HCT116 (cell line): ENCODE data around the gene MED27. TPM values are rescaled to one million over a fixed set of nuclear protein-coding genes. Genes with fewer than 3 reads are reported as not detected.

ENCODE experiments used
- ATAC-seq: fragments of 200-7000 bp; cut with Tn5 transposase; 2 replicates; pipeline ENCODE4 v1.9.1; 2020; ENCODE audit warnings: mild to moderate bottlenecking, moderate library complexity
- BruUV-seq: library from RNA; stranded (reverse); fragments of 400-500 nt; replicated peaks from 2 replicates; lab custom pipeline; 2021; lab: Mats Ljungman, UMichigan
- CTCF ChIA-PET: fragments of 300-600 bp; sonication (Branson Sonifier 250); formaldehyde crosslinking; loops from one replicate; lab custom pipeline; 2021; ENCODE audit warnings: antibody characterized with exemption; lab: Charles Lee
- POLR2A ChIA-PET: fragments of 300-600, 350-600 bp; sonication (Branson Sonifier 250); formaldehyde crosslinking; loops from one replicate; lab custom pipeline; 2021; ENCODE audit warnings: antibody characterized with exemption; lab: Charles Lee
- RAD21 ChIA-PET, 2 experiments: fragments of 300-600 bp; sonication (Branson Sonifier 250); formaldehyde crosslinking; loops; one replicate each; lab custom pipeline; 2023; ENCODE audit warnings: low total read pairs in 2 of 2; ENCODE audit not compliant: uncharacterized antibody in 2 of 2, unreplicated experiment in 2 of 2, low non-redundant PET in 1 of 2; lab: Charles Lee
- DNase-seq: peaks from one replicate; pipeline ENCODE4 v3.0.0-alpha.2; 2010; ENCODE audit warnings: low read depth, low spot score
- H2AFZ ChIP-seq: fragments of 200-600 bp; shearing (Covaris generic), sonication (generic); 2 replicates; pipeline ENCODE4 v1.6.1; 2017; ENCODE audit warnings: low read depth, mixed run types, mixed read lengths, antibody characterized with exemption, low read length; ENCODE audit not compliant: poor library complexity, severe bottlenecking
- H3K27ac ChIP-seq: 2 replicates; pipeline ENCODE4 v1.5.1; 2012; ENCODE audit warnings: low read depth, low read length
- H3K27me3 ChIP-seq: fragments of 200-600 bp; sonication (generic); 2 replicates; pipeline ENCODE4 v1.6.1; 2016; ENCODE audit warnings: mixed run types, low read length, mixed read lengths; ENCODE audit not compliant: insufficient read depth
- H3K36me3 ChIP-seq, 2 experiments: fragments of 200-500 bp in 1 of 2; fragments of 200-600 bp in 1 of 2; sonication (Bioruptor generic) in 1 of 2; sonication (generic) in 1 of 2; 2 replicates each; pipeline versions ENCODE4 v1.5.1 to v1.6.1; 2014 to 2016; ENCODE audit warnings: low read length in 2 of 2, inconsistent platforms in 1 of 2, mixed read lengths in 1 of 2, mixed run types in 1 of 2; ENCODE audit not compliant: insufficient read depth in 2 of 2, control insufficient read depth in 1 of 2
- H3K4me1 ChIP-seq, 2 experiments: fragments of 200-600 bp in 1 of 2; sonication (generic) in 1 of 2; 2 replicates each; pipeline versions ENCODE4 v1.5.1 to v1.6.1; 2012 to 2017; ENCODE audit warnings: low read length in 2 of 2, inconsistent platforms in 1 of 2, mild to moderate bottlenecking in 1 of 2, mixed read lengths in 1 of 2, mixed run types in 1 of 2, moderate library complexity in 1 of 2; ENCODE audit not compliant: insufficient read depth in 2 of 2, control insufficient read depth in 1 of 2
- H3K4me2 ChIP-seq: fragments of 200-600 bp; sonication (generic); 2 replicates; pipeline ENCODE4 v1.6.1; 2017; ENCODE audit warnings: mixed run types, low read length, mixed read lengths
- H3K4me3 ChIP-seq, 2 experiments: fragments of 200-600 bp in 1 of 2; sonication (generic) in 1 of 2; replicated peaks in 1 of 2; 2 replicates each; pipeline ENCODE4 v1.5.1; 2011 to 2016; ENCODE audit warnings: low read length in 2 of 2, control low read depth in 1 of 2, low read depth in 1 of 2, mild to moderate bottlenecking in 1 of 2, mixed read lengths in 1 of 2, mixed run types in 1 of 2
- H3K79me2 ChIP-seq: fragments of 200-600 bp; sonication (generic); 2 replicates; pipeline ENCODE4 v1.6.1; 2017; ENCODE audit warnings: mild to moderate bottlenecking, mixed run types, low read length, moderate library complexity, mixed read lengths; ENCODE audit not compliant: insufficient read depth
- H3K9ac ChIP-seq: fragments of 200-600 bp; sonication (generic); 2 replicates; pipeline ENCODE4 v1.6.1; 2016; ENCODE audit warnings: low read length, mixed read lengths
- H3K9me2 ChIP-seq: fragments of 200-600 bp; sonication (generic), shearing (Covaris generic); 2 replicates; pipeline ENCODE4 v1.6.1; 2017; ENCODE audit warnings: mixed run types, mild to moderate bottlenecking, moderate library complexity; ENCODE audit not compliant: insufficient read depth
- H3K9me3 ChIP-seq, 2 experiments: fragments of 200-500 bp in 1 of 2; fragments of 200-600 bp in 1 of 2; sonication (Bioruptor generic) in 1 of 2; sonication (generic) in 1 of 2; 2 replicates each; pipeline ENCODE4 v1.6.1; 2014 to 2017; ENCODE audit warnings: low read length in 2 of 2, mixed read lengths in 2 of 2, inconsistent platforms in 1 of 2, low read depth in 1 of 2, mild to moderate bottlenecking in 1 of 2, mixed run types in 1 of 2, moderate library complexity in 1 of 2; ENCODE audit not compliant: control insufficient read depth in 1 of 2, insufficient read depth in 1 of 2
- H4K20me1 ChIP-seq: fragments of 200-600 bp; sonication (generic), shearing (Covaris generic); 2 replicates; pipeline ENCODE4 v1.6.1; 2017; ENCODE audit warnings: mixed run types, mild to moderate bottlenecking, moderate library complexity; ENCODE audit not compliant: insufficient read depth
- CBX3 ChIP-seq: IDR thresholded peaks from 2 replicates; pipeline ENCODE4 v1.6.1; 2012; ENCODE audit warnings: low read depth
- CEBPB ChIP-seq: IDR thresholded peaks from 2 replicates; pipeline ENCODE4 v1.6.1; 2012; ENCODE audit warnings: low read depth
- EGR1 ChIP-seq: IDR thresholded peaks from 2 replicates; pipeline ENCODE4 v1.6.1; 2012; ENCODE audit warnings: low read depth
- ELF1 ChIP-seq: IDR thresholded peaks from 2 replicates; pipeline ENCODE4 v1.6.1; 2012; ENCODE audit warnings: low read depth, borderline replicate concordance
- EZH2 ChIP-seq: fragments of 200-600 bp; sonication (generic); IDR thresholded peaks from 2 replicates; pipeline ENCODE4 v1.6.1; 2017; ENCODE audit warnings: antibody characterized with exemption, mixed run types
- EZH2phosphoT487 ChIP-seq: fragments of 200-600 bp; IDR thresholded peaks from 2 replicates; pipeline ENCODE4 v1.6.1; 2018; ENCODE audit warnings: antibody characterized with exemption, borderline replicate concordance
- FOSL1 ChIP-seq: IDR thresholded peaks from 2 replicates; pipeline ENCODE4 v1.6.1; 2012; ENCODE audit warnings: low read depth
- JUND ChIP-seq: IDR thresholded peaks from 2 replicates; pipeline ENCODE4 v1.6.1; 2012
- MAX ChIP-seq: IDR thresholded peaks from 2 replicates; pipeline ENCODE4 v1.6.1; 2012
- POLR2A ChIP-seq: IDR thresholded peaks from 2 replicates; pipeline ENCODE4 v1.7.0; 2011; ENCODE audit warnings: borderline replicate concordance; ENCODE audit not compliant: insufficient read depth, insufficient read length; ENCODE audit errors: extremely low read depth
- POLR2AphosphoS5 ChIP-seq: IDR thresholded peaks from 2 replicates; pipeline ENCODE4 v1.6.1; 2011; ENCODE audit warnings: mild to moderate bottlenecking, low read depth, low read length, moderate library complexity
- REST ChIP-seq: IDR thresholded peaks from 2 replicates; pipeline ENCODE4 v1.6.1; 2012; ENCODE audit warnings: low read depth
- SIN3A ChIP-seq: IDR thresholded peaks from 2 replicates; pipeline ENCODE4 v1.6.1; 2012; ENCODE audit warnings: low read depth
- SP1 ChIP-seq: IDR thresholded peaks from 2 replicates; pipeline ENCODE4 v1.6.1; 2012; ENCODE audit warnings: low read depth
- SRF ChIP-seq: IDR thresholded peaks from 2 replicates; pipeline ENCODE4 v1.6.1; 2012; ENCODE audit warnings: low read depth
- TCF7L2 ChIP-seq: IDR thresholded peaks from 2 replicates; pipeline ENCODE4 v1.7.0; 2011; ENCODE audit warnings: borderline replicate concordance, inconsistent platforms; ENCODE audit not compliant: insufficient read depth, insufficient read length; ENCODE audit errors: extremely low read depth
- YY1 ChIP-seq: IDR thresholded peaks from 2 replicates; pipeline ENCODE4 v1.6.1; 2011; ENCODE audit warnings: low read length, low read depth, moderate library complexity, mild to moderate bottlenecking; ENCODE audit not compliant: insufficient replicate concordance; ENCODE audit errors: extremely low read depth
- ZFX ChIP-seq: fragments of 450-650 bp; IDR thresholded peaks from 2 replicates; pipeline ENCODE4 v1.6.1; 2017
- ZNF274 ChIP-seq: fragments of 200-500 bp; sonication (Bioruptor generic); IDR thresholded peaks from 2 replicates; pipeline ENCODE4 v1.6.1; 2014; ENCODE audit warnings: mild to moderate bottlenecking, low read depth, low read length, inconsistent platforms
- intact Hi-C: fragments of 100-400 bp; cut with micrococcal nuclease; formaldehyde crosslinking; loops from 2 replicates; pipeline ENCODE4 v1.10.0; 2022
- total RNA-seq: library from RNA; stranded (reverse); gene quantifications from one replicate; pipeline ENCODE4 v1.2.1, GENCODE V29; 2021; ENCODE audit not compliant: unreplicated experiment

Gene MED27
- total RNA-seq, 1 experiment from 2014 or later, result 26.9 TPM

GRCh38 chr9:132114102-132114707, 34.5 kb upstream of the MED27 start:
- ATAC-seq (peak; percentile 54; the same call in 1 of the 2 replicates), DNase-seq (no peak)
- ChIA-PET RAD21 (interaction anchor here in 1 of 2 experiments (0.6 kb wide), 1 partner anchor 463 kb away, joined by 3 read pairs; no protein-coding TSS in a partner anchor), CTCF (no interaction called here), POLR2A (no interaction called here)
- Histone ChIP-seq H2AFZ (no peak overlapping the region), H3K27me3 (peaks cover 65% of the 10 kb centered on the region), H3K4me3 (no peak overlapping the region), H3K4me2 (no peak overlapping the region), H4K20me1 (no peaks in the 10 kb centered on the region), H3K9ac (no peak overlapping the region), H3K36me3 (no peaks in the 10 kb centered on the region), H3K79me2 (no peaks in the 10 kb centered on the region), H3K4me1 (no peaks in the 10 kb centered on the region), H3K27ac (no peak overlapping the region), H3K9me3 (no peaks in the 10 kb centered on the region), H3K9me2 (no peaks in the 10 kb centered on the region)
- BruUV-seq, result no TSS peak
- intact Hi-C loops, result loop anchor here (10.0 kb wide), 1 partner anchor 329 kb away; no protein-coding TSS in a partner anchor
- TF ChIP-seq REST (peak; percentile 100), POLR2AphosphoS5 (no peak)

DNA sequence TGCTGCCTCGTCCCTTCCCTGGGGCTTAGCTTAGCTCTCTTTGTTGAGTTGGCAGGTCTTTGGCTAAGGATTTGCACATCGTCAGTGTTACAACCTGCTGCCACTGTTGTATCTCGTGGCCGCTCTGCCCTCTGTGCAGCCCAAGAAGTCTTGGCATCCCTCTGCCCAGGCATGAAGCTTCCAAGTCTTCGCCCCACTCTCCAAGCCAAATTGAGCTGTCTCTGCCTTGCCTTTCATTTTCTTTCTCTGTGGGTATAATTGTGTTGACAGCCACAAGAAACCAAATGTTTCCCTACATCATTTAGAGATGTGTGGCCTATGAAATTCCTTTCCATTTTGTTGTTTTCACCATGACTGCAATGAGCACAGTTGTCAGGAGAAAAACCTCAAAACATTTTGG, 29.6 kb upstream of the MED27 start:
- TF ChIP-seq ZNF274, result no peak
- no peak for TF ChIP-seq EZH2
- no peak for TF ChIP-seq MAX
- no peak for TF ChIP-seq JUND
- TF ChIP-seq POLR2AphosphoS5, result no peak
- TF ChIP-seq FOSL1, result no peak
- no peak for TF ChIP-seq EZH2phosphoT487
- no peak for TF ChIP-seq YY1
- TF ChIP-seq SIN3A, result no peak
- no peak for TF ChIP-seq TCF7L2
- no peak for TF ChIP-seq ZFX
- TF ChIP-seq EGR1, result no peak
- TF ChIP-seq SRF, result no peak
- no peak for TF ChIP-seq ELF1
- no peak for TF ChIP-seq CEBPB
- TF ChIP-seq SP1, result no peak
- no peak for TF ChIP-seq POLR2A
- TF ChIP-seq CBX3, result no peak
- TF ChIP-seq, all 23 proteins: peak for 0
- DNase-seq (no peak), ATAC-seq (no peak)
- Histone ChIP-seq H2AFZ (no peak overlapping the region), H3K36me3 (no peaks in the 10 kb centered on the region), H3K4me1 (no peaks in the 10 kb centered on the region), H3K27me3 (peaks cover 35% of the 10 kb centered on the region), H3K79me2 (no peaks in the 10 kb centered on the region), H4K20me1 (no peaks in the 10 kb centered on the region), H3K27ac (no peak overlapping the region), H3K4me3 (no peak overlapping the region), H3K9me3 (no peaks in the 10 kb centered on the region), H3K4me2 (no peak overlapping the region), H3K9ac (no peak overlapping the region), H3K9me2 (no peaks in the 10 kb centered on the region)
- POLR2A ChIA-PET, result no interaction called here
- intact Hi-C loops, result no loop called here
- RAD21 ChIA-PET, result no interaction called here
- no TSS peak for BruUV-seq
- CTCF ChIA-PET, result no interaction called here
